ENCODE data around the gene IL2RA.

Gene IL2RA

DNA sequence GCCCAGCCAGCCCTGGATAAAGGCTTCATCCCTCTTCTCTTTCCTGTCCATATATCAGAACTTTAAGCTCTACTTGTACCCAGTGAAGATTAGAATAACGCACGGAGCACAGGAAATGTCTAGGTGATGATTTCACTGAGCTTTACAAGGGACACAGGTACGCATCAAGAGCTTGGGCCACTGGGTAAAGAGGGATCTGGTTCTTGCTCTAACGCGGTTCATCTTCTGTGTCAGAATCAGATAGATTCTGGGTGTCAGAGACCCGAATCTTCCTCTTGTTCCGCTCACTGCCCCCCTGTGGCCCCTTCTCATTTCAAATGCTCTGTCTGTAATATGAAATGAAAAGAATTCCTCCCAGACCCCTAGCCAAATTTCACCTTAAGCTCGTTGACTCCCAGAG lies 24.7 kb downstream of the IL2RA start:
- DNase-seq = no peak

DNA sequence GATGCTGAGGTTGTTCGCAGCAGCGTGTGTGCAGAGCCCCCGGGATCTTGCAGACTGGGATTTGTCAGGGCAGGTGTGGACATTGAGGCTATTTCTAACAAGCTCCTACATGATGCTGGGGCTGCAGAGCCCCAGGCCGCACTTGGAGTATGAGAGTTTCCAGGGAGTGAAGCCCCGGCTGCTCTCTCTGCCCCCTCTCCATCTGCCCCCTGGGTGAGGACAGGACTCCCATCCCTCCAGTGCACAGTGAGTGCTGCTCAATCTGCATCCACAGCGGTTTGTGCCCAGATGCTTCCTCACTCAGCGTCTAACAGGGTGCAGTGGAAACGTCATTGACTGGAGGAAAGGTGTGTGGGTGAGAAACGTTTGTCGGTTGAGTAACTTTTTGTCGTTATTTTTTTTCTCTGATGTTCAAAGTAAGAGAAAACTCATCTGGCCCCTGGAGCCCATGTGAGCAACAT lies 25.3 kb downstream of the IL2RA start:
- no peak for DNase-seq

DNA sequence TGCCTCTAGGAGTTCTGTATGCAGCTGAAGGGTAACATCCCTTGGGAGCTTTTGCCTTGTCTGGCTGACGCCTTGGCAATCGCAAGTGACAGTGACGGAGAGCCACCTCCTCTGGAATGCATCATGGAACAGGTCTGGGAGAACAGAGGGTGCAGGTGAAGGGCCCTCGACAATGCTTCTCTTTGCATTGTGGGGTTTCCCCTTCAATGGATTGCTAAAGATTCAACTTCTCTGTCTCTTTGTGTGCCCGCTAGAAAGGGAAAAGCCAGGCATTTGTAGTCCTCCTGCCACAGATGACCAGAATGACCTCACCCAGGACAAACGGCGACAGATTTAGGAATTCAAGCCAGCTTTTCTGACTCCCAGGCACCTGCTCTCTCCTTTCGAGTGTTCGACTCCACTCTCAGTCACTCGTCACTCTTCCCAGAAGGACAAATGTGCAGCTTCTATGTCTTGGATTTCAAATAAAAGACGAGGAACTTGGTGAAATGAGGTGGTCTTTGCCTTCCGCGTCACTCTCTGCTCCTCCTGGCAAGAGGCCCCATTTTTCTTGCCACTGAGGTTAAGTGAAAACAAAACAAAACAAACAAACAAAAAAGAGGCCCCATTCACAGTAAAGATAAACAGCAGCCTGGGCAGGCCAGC lies 26.1 kb downstream of the IL2RA start:
- DNase-seq = no peak

DNA sequence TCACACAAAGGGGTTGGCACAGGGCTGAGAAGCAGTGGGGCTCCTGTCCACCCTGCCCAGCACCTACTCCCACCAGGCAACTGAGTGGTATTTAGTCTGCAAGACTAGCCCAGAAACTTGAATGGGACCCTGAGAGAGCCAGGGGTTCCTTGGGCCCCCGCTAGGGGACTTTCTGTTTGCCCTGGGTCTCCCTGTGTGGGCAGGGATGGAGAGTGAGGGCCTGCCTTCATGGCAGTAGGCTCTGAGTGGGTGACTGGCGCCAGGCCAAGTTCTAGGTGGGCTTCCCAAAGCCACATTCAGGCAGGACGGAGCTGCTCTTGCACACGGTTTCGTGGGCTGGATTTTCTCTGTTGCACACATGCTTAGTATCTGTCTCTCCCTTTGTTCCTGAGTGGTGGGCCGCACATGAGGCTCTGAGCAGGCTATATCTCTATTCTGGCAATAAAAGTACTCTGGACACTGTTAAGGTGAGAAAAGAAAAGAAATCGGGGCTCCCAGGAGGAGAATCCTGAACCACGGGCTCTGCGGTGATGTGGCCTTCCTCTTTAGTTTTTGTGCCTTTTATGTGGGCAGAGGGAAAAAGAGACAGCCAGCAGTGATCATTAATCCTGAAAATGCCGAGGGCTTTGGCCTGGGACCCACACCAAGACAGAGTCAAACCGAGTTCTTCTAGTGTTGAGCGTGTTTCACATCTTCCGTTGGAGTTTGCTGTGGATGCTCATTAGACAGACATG lies 26.9 kb downstream of the IL2RA start:
- no peak for DNase-seq

DNA sequence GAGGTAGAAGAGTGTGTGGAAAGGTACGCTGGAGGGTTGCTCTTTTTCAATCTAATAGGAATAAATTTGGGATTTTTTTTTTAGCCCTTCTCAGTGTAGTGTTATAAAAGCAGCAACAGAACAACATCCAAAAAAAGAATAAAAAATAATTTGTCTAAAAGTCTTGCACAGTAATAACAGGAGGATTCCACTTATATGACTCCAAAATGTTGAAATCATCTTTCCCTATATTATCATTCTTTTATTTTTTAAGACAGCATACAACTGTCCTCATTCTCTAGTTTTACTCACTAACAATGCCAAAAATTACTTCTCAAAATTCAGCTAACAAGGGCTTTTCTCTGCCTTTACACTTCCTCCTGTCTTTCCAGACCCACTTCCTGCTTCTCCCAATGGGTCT lies 27.8 kb downstream of the IL2RA start:
- DNase-seq = no peak

DNA sequence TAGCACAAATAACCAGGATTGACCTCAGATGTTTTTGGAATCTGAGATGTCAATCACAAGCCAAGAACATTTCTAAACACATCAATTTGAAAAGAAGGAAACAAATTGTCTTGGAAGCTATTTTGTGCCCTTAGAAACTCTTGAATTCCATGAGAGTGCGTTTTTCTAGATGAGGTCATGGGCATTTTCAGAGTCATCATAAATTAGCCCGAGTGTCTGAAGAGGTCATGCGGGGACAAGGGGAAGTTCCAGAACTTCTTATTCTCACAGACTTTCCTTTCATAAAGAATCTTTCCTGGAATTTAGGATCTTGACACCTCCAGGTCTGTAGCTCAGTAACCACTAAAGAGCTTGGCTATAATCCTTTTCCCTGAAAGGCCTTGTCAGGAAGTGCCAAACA lies 28.2 kb downstream of the IL2RA start:
- no peak for DNase-seq

DNA sequence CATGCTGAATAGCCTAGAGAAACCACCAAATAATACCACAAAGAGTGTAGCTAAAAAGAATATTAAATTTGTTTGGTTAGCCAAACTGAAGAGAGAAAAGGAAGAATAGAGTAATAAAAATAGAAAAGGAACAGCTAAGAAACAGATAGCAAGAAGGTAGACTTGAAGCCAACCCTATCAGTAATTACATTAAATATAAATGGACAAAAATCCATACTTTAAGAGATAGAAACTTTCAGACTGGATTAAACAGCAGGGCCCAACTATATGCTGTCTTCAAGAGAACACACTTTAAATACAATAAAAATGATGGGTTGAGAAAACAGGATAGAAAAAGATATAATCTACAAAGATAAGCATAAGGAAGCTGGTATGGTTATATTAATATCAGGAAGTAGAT lies 31.2 kb downstream of the IL2RA start:
- no peak for DNase-seq

DNA sequence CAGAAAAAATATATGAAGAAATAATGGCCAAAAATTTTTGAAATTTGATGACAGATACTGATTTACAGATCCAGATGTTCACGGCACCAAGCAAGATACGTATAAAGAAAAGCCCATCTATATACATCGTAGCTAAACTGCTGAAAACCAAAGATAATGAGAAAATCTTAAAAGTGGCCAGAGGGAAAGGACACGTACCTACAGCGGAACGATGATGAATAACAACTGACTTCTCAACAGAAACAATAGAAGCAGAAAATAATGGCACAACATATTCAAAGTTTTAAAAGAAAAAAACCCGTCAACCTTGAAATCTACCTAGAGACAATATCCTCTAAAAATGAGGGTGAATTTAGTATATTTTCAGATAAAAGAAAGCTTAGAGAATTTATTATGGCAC lies 31.9 kb downstream of the IL2RA start:
- DNase-seq = no peak

DNA sequence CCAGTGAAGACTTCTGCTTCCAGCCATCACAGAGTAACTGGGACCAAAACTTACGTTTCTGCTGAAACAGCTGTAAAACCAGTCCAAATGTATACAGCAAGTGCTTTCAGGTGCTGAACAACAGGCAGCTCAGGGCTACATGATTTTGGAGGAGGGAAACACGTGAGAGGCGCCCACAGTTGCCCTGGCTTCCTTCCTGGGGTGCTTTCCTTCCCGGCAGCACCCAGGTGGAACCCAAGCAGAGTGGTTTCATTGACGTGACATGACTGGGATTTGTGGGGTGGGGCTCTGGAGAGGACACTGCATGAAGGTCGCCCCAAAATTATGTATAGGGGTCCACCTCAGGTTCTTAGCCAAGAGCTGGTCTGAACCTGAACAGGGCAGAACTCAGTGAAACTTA lies 34.2 kb downstream of the IL2RA start:
- DNase-seq = no peak

DNA sequence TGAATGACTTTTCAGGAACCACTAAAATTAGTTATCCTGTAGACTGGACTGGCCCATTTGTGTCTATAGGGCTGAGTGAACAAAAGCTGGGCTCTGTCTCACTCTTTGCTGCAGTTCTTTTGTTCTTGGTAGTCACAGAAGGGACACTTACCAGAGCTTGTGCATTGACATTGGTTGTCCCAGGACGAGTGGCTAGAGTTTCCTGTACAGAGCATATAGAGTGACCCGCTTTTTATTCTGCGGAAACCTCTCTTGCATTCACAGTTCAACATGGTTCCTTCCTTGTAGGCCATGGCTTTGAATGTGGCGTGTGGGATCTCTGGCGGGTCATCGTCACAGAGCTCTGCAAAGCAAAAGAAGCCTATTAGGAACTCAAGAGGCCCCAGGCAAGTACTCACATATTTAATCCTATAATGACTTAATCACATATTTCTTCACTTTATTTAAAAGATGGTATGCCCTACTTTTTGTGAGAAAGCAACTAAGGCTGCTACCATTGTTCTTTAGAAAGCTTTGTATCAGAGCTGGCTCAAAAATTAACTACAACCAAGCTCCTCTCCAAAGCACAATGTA lies 36.4 kb downstream of the IL2RA start:
- no peak for DNase-seq

DNA sequence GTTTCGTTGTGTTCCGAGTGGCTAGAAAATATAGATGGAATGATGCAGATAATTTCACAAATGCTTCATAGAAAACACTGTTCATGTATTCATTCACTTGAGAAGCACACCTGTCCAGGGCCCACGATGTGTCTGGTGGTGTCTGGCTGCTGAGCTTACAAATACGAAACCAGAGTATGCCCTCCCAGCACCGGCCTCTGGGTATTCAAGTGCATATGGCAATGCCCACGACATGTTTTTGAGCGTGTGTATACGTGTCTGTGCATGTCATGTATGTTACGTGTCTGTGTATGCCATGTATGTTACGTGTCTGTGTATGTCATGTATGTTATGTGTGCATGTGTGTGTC lies 37.9 kb downstream of the IL2RA start:
- no peak for DNase-seq

DNA sequence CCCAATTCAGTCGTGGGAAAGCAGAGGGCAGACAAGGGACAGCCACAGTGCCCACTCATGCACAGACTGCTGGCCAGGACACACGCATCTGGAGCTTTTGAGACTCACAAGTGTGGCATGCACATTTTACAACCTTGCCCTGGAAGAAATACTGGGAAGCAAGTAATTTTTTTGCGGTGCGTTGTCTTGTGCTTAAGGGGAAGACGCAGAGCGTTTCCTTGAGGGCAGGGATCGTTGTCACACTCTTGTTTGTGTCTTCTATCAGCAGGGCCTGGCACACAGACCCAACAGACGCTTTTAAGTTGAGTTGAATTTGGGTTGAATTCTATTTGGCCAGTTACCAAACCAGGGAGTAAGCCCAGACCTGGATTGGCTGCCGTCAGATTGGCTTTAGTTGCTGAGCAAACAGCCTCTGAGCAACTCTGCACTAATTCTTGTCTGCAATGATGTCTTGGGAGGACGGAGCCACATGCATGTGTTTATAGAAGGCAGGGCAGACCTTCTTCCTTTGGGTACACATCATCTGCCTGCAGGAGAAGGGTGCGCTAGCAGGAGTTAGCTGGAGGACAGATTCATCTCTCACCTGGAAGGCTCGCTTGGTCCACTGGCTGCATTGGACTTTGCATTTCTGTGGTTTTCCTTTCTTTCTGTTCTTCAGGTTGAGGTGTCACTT lies 38.4 kb downstream of the IL2RA start:
- no peak for DNase-seq

DNA sequence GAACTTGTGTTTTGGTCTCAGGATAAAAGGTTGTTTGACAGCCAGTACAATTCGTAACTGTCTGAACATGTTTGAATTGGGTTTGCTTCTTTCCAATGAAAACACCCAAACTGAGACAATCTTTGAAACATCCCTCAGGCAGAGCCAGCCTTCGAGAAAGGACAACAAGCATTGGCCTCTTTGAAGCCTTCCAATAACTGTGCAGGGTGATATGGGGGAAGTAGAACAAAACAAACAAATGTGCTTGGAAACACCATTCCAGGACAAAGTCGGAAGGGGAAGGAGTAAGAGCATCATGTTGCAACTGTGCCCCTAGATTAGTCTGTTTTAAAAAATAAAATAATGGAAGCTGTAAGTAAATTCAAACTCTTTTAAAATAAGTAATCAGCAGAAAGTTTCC lies 39.5 kb downstream of the IL2RA start:
- DNase-seq = no peak

DNA sequence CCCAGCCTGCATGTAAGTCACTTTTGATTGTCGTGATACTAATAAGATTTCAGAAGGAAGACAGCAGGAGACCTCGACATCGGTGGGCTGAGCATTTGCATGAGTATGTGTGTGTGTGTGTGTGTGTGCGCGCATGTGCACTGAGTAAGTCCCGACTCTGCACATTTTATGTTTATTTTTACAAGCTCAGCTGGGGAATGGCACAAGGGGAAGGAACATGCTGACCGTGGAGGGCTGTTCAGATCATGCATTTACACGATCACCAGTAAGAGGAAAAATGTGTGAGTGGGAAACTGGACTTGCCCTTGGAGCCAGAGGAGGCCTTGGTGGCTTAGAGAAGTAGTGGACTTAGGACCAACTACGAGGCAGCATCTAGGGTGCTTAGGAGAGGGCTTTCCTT lies 41.3 kb downstream of the IL2RA start:
- no peak for DNase-seq

DNA sequence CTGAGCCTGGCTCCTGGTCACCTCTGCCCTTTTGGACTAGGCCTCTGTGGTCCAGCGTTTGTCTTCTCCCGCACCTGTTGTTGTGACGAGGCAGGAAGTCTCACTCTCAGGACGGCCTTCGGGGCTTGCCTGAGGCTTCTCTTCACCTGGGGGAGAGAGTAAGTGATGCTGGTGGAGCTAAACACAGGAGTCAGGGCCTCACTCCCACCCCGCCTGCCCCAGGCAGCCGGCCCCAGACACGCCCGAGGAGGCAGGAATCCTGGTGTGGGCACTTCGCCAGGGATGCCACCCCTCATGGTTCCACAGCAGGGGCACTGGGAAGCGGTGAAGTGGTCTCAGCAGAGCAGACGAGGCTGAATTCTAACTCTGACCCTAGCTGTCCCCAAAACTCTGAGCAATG lies 42.4 kb downstream of the IL2RA start:
- no peak for DNase-seq

DNA sequence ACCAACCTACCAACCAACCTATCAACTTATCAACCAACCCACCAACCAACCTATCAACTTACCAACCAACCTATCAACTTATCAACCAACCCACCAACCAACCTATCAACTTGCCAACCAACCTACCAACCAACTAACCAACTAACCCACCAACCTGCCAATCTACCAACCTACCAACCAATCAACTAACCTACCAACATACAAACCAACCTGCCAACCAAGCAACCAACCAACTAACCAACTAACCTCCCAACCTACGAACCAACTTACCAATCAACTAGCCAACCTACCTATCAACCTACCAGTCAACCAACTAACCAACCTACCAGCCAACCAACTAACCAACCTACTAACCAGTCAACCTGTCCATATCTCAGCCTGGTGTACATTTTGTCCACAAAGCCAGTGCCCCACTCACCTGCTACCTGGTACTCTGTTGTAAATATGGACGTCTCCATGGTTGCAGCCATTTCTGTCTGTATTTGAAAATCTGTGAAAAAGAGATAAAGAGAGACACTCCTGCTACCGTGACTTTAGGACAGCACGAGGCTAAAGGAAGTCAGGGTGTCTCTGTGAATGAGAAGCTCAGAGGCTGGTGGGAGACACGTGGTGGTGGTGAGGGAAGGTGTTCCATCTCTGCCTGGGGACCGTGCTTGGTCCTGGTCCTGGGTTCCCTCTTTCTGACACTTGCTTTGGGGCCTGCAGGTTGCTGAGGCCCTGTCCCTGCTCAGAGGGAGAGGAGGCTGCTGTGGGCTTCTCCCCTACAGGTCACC lies 43.0 kb downstream of the IL2RA start:
- DNase-seq = no peak

DNA sequence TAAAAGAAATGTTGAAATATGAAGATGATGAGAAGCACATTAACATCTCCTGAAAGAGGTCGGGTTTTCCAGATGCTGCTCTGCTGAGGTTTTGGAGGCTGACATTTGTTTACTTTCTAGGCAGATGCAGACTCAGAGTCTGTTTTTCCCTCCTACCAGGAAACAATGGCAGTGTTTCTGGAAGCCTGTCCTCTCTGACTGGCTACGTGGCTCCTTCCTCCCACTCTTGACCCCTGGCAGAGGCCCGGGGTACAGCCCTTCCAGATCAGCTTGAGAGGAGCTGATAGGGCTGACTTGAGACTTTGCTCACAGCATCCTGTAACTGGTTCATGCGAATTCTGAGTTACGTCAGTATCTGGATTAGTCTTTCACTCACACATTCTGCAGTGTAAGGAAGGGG lies 43.7 kb downstream of the IL2RA start:
- no peak for DNase-seq

DNA sequence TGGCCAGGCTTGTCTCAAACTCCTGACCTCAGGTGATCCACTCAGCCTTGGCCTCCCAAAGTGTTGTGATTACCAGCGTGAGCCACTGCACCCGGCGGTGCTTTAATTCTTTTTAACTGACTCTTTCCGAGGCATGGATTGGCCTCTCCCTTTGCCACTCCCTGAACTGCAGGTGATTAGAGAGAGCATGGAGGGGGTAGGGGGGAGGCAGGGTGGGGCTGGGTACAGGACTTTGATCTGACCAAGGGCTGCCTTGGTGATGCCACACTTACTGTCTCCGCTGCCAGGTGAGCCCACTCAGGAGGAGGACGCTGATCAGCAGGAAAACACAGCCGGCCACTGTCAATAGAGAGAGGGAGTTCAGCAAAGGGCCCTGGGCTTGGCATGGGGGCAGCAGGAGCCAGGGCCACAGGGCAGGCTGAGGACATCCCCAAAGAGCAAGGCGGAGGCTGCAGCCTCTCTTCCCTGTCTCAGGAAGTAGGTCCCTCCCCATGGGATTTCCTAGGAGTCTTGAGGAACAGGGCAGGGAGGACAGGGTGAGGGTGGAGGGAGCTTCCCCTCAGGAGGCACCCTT lies 44.3 kb downstream of the IL2RA start:
- DNase-seq = no peak

DNA sequence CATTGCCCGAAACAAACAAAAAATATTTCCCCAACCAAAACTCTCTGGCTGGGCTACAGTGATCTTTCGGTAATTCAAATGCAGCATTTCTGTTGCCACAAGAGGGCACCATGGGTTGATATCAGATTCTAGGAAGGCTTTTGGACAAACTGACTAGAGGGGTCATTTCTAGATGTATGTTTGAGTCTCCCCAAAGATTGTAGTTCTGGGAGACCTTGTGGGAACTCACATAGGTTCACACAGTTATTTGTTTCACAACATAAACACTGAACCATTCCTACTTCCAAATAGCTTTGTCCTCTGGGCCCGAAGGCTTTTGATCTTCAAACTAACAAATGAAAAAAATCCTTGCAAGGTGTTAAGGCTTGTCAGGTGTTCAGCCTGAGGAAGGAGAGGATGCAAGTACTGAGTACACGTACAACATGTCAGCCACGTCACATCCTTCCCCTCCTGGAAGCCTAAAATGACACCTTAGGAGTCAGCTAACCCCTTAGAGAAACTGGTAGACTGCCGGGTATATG lies 47.9 kb downstream of the IL2RA start:
- DNase-seq = peak; percentile 3

DNA sequence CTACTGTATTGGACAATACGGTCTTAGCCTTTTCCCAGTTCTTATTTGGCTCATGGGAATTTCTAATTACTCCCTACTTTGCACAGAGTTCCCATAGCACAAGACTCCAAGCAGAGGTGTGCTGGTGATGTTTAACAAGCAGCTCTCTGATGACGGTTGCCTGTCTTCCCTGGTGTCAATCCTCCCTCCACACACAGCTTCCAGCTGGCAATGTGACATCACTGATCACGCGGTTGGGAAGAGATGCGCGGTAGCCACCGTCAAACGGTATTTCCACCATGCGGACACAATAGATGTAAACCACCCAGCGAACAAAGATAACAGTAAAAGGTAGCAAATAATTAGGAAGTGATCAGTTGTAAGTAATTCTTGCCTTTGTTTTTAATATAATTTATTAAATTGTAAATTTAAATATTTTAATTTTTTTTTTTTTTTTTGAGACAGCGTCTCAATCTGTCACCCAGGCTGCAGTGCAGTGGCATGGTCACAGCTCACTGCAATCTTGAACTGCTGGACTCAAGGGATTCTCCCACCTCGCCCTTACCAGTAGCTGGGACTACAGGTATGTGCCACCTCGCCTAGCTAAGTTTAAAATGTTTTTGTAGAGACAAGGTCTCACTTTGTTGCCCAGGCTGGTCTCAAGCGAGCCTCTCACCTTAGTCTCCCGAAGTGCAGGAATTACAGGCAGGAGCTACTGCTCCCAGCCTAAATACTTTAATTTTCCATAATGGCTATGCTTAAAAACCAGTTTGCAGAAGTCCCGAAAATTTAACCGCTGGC lies 48.6 kb downstream of the IL2RA start:
- no peak for DNase-seq

DNA sequence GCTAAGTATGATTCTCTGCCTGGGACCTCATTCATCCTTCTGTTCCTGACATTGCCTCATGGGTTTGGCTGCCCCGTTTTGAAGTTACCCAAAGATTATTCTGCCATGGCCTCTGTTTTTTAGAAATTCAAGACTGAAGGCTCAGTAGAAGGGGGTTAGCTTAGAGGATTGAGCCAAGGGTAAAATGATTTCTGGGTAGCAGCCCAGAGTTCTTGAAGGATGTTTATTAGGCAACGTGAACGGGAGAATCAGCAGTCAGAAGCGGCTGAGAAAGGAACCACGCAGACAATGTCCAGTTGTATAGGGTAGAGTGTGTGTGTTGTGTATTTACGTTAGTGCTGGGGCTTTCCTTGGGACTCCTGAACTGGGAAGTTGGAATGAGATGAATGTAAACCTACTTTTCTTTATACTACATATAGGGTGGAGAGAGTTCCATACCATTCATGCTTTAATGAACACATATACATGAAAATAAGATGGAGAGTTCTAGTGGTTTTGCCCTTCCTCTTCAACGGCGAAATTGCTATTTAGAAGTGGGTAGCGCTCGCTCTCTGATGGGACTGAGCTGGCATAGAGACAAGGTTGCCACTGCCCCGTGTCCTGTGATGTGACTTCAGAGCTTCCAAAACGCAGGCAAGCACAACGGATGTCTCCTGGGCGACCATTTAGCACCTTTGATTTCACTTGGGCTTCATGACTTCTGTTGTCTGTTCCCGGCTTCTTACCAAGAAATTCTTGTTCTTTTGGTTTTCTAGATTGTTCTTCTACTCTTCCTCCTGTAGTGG lies 49.9 kb downstream of the IL2RA start:
- DNase-seq = no peak

Data from NCI-H1436 (cell line).